ENCODE results near the gene BICDL2.
A peak's percentile ranks its signal among the peaks of the same experiment; 100 is the strongest.
"Not testable (repeated sequence)": the region's sequence is repeated elsewhere in the genome, so short reads cannot be mapped to it uniquely, and the experiment has no call there.

Gene BICDL2

DNA sequence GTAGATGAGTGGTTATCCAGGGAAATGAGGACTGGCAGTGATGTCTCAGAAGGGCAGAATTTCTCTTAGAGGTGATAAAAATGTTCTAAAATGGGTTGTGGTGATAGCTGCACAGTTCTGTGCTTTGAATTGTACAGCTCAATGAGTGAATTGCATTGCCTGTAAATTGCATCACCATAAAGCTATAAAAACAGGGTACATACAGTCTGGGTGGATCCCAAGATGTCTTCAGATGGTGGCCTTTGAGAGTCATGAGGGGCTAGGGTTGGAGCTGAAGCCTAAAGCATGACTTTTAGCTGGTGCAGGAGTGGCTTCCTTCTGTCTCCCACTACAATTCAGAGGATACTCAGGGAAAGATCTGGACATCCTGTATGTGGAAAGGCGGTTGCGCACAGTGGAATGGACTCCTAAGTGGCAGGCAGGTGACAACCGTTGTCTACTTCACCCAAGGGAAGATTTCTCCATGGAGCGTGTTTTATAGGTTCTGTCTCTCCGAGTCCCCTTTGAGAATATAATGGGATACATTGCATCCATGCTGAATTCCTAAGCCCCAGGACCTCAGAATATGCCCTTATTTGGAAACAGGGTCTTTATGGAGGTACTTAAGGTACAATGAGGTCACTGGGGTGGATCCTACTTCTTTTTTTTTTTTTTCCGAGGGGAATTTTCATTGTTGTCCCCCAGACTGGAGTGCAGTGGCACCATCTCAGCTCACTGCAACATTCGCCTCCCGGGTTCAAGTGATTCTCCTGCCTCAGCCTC, 27.1 kb upstream of the BICDL2 start:
- no peak for DNase-seq

DNA sequence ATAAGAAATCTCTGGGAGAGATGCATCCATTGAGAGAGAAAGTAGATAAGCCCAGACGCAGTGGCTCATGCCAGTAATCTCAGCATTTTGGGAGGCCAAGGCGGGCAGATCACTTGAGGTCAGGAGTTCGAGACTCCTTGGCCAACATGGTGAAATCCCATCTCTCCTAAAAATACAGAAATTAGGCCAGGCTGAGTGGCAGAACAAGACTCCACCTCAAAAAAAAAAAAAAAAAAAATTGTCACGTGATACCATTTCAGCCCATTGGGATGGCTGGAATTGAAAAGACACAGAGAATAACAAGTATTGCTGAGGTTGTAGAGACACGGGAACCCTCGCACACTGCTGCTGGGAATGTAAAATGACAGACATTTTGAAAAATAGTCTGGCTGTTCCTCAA, 25.8 kb upstream of the BICDL2 start:
- DNase-seq, result no peak

GRCh38 chr16:3060339-3061127, 23.8 kb upstream of the BICDL2 start:
- no peak for DNase-seq

GRCh38 chr16:3059723-3060242, 23.0 kb upstream of the BICDL2 start:
- no peak for DNase-seq

DNA sequence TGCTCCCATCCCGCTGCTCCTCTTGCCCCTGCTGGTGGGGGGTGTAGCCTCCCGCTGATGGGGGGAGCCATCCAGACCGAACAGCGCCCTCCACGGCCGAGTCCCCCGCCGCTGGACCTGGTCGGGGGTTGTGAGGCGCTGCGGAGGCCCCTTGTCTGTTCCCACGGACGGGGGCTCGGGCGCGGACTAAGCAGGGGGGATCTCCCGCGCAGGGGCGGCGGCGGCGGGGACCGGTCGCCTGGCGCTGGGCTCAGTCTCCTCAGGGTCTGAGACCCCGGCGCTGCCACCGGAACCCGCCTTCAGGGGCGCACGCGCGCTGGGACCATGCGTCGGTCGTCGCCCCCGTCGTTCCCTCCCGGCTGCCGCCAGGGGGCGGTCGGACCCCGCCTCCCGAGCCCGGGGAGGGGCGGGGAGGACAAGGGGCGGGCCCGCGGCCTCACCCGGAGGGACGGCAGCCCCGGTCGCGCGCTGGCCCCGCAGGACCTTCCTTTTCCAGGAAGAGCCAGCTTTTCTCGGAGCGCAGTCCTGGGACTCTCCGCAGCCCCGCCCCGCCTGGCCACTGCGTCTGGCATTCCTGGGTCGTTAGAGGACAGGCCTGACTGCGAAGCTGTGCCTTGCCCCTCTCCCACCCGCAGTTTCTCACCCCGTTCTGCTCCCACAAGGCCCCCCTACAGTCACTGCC, 22.4 kb upstream of the BICDL2 start:
- DNase-seq, result peak; percentile 86

GRCh38 chr16:3058139-3059030, 21.6 kb upstream of the BICDL2 start:
- no peak for DNase-seq

DNA sequence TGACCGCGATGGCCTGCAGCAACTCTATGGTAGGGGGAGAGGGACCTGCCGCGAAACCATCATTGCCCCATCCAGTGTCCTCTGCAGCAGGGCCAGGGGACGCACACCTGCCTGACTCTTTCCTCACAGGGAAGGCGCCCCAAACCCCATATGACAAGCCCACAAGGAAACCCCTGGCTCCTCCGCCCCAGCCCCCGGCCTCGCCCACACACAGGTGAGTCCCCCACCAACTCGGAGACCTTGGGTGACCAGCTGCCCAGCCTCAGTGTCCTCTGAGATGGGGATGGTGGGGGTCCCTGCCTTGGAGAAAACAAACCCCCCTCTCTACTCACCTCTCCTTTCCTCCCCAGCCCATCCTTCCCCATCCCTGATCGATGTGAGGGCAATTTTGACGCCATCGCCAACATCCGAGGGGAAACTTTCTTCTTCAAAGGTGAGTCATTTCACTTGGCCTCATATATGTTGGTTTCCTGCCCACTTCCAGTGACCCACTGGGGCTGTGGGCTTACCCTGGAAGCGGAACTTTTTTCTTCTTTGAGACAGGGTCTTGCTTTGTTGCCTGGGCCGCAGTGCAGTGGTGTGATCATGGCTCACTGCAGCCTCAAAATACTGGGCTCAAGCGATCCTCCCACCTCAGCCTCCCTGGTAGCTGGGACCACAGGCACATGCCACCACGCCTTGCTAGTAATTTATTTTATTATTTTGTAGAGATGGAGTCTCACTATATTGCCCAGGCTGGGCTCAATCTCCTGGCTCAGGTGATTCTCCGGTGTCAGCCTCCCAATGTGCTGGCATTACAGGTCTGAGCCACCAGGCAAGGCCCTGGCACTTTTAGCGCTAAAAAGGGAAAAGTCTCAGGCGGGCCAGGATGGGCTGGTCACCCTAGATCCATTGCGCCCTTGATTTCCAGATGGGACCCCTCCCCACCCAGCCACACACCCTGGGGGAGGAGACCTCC, 20.7 kb upstream of the BICDL2 start:
- DNase-seq, result no peak

GRCh38 chr16:3056336-3057180, 19.8 kb upstream of the BICDL2 start:
- DNase-seq, result no peak

DNA sequence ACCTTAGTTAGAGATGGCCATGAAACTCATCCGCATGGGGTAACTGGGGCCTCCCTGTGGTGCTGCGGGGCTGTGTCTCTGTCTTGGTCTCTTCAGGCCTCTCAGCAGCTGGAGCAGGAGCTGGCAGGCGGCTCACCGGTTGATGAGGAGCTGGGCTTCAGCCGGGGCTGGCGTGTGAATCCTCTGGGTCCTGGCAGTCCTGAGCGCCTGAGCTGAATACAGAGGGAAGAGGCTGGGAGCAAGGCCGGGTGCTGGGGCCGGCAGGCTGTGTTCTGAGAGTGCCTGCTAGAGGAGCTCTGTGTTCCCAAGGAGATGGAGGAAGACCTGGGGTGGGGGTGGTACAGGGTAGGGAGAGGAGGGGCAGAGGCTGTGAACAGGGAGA, 19.0 kb upstream of the BICDL2 start:
- not testable (repeated sequence) for DNase-seq

GRCh38 chr16:3054965-3055733, 18.4 kb upstream of the BICDL2 start:
- no peak for DNase-seq

GRCh38 chr16:3053330-3053710, 16.6 kb upstream of the BICDL2 start:
- not testable (repeated sequence) for DNase-seq

DNA sequence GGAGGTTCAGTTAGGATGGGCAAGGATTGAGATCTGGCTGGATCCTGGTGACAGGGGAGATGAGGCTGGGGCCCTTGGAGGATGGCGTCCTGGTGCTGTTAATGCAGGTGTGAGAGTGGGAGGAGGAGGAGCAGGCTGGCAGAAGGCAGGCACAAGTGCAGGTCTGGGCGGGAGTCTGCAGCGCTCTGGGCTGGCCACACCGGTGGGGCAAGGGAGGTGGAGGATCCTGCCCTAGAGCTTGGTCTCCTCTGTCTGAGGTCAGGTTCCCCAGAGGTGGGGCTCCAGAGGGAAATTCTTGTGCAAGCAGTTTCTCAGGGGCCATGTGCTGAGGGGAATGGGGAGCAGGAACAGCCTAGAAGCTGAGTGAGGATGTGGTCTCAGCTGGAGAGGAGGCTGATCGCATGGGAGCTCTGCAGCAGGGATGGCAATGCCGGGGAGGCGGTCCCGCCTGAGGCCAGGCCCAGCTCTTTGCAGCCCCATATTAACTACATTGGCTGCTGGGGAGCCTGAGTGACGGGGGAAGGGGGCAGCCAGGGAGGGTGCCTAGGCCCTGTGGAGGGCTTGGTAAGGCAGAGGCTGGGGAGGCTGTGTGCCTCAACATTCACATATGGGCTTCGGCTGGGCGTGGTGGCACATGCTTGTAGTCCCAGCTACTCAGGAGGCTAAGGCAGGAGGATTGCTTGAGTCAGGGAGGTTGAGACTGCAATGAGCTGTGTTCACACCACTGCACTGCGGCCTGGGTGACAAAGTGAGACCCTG, 16.0 kb upstream of the BICDL2 start:
- DNase-seq, result not testable (repeated sequence)

DNA sequence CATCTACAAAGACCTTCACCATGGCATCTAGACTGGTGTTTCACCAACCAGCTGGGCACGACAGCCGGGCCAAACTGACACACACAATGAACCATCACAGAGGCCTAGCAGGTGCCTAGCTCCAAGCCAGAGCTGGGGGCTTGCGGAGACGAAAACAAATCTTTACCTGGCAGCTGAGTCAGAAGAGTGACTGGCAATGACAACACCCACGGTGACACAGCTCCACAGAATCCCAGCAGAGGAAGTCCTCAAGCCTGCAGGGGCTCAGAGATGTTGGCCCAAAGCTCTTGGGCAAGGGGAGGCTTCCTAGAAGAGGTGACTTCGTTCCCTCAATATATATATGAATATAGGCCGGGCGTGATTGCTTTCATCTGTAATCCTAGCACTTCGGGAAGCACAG, 14.8 kb upstream of the BICDL2 start:
- DNase-seq, result no peak

GRCh38 chr16:3051009-3051408, 14.3 kb upstream of the BICDL2 start:
- no peak for DNase-seq

GRCh38 chr16:3050487-3050886, 13.7 kb upstream of the BICDL2 start:
- no peak for DNase-seq

DNA sequence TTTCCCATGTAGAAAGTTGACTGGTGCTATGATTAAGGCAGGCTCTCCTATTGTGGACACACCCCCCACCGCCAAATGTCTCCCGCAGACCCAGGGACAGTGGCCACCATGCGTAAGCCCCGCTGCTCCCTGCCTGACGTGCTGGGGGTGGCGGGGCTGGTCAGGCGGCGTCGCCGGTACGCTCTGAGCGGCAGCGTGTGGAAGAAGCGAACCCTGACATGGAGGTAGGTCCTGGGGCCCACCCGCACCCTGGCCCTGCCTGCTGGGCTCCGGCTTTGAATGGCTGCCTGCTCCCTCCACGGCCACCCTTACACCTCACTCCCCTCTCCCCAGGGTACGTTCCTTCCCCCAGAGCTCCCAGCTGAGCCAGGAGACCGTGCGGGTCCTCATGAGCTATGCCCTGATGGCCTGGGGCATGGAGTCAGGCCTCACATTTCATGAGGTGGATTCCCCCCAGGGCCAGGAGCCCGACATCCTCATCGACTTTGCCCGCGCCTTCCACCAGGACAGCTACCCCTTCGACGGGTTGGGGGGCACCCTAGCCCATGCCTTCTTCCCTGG, 13.3 kb upstream of the BICDL2 start:
- no peak for DNase-seq

DNA sequence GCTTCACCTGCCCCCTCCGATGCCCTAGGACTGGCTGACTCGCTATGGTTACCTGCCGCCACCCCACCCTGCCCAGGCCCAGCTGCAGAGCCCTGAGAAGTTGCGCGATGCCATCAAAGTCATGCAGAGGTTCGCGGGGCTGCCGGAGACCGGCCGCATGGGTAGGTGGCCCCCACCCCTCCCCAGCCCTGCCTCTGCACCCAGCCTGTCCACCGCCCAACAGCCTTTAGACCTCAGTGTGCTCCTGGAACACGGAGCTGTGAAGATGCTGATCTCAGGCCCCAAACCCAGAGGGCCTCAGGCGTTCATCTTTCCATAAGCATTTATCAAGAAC, 10.6 kb upstream of the BICDL2 start:
- no peak for DNase-seq

DNA sequence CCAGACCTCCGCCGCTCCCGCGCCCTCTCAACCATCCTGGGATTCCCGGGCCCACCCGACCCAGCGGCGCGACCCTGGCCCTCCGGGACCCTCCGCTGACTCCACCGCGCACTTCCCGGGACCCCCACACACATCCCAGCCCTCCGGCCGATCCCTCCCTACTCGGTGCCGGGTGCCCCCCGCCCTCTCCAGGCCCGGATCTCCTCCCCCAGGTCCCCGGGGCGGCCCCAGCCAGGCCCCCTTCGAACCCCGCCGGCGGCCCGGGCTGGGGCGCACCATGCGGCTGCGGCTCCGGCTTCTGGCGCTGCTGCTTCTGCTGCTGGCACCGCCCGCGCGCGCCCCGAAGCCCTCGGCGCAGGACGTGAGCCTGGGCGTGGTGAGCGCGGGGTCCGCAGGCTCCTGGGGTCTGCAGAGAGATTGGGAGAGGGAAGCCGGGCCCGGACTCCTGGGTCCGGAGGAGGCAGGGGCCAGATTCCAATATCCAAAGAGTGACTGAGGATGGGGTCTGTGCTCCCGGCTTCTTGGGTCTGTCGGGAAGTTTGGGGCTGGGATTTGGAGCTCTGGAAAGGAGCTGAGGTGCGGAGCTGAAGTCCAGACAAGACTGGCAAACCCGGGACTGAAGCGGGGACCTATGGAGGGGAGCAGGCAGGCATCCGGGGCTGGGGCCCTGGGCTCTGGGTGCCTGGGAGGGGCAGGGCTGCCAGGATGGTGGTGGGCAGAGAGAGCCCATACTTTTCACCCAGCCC, 10.1 kb upstream of the BICDL2 start:
- no peak for DNase-seq
